Right lobe of liver (tissue), 6 donors: ENCODE data around the gene MARK4. TPM values are rescaled to one million over a fixed set of nuclear protein-coding genes. Genes with fewer than 3 reads are reported as not detected.
A peak's percentile ranks its signal among the peaks of the same experiment; 100 is the strongest.
"Not testable (repeated sequence)": the region's sequence is repeated elsewhere in the genome, so short reads cannot be mapped to it uniquely, and the experiment has no call there.

Experiments
- ATAC-seq, 4 donors: fragments of 200-7000 bp; cut with Tn5 transposase; one replicate each; pipeline ENCODE4 v1.9.1; 2020; ENCODE audit warnings: mild to moderate bottlenecking in 4 of 4, moderate library complexity in 4 of 4
- DNase-seq, 3 donors: peaks; one replicate each; pipeline ENCODE4 v3.0.0-alpha.2; 2020
- H3K27ac ChIP-seq, 3 donors: fragments of 200-600 bp; one replicate each; pipeline ENCODE4 v1.8.0; 2022
- H3K27me3 ChIP-seq, 2 donors: fragments of 200-600 bp; one replicate each; pipeline ENCODE4 v1.8.0; 2022
- H3K36me3 ChIP-seq, 4 donors: fragments of 200-600 bp; sonication (generic) in 1 of 4; one replicate each; pipeline versions ENCODE4 v1.5.1 to v1.8.0; 2017 to 2022; ENCODE audit warnings: control low read depth in 1 of 4
- H3K4me1 ChIP-seq, 4 donors: fragments of 200-600 bp; sonication (generic) in 1 of 4; one replicate each; pipeline versions ENCODE4 v1.5.1 to v1.8.0; 2017 to 2022; ENCODE audit warnings: control low read depth in 1 of 4
- H3K4me3 ChIP-seq, 3 donors: fragments of 200-600 bp; one replicate each; pipeline ENCODE4 v1.8.0; 2022
- H3K9me3 ChIP-seq, 4 donors: fragments of 200-600 bp; sonication (generic) in 1 of 4; one replicate each; pipeline versions ENCODE4 v1.5.1 to v1.8.0; 2017 to 2022; ENCODE audit warnings: control low read depth in 1 of 4
- CTCF ChIP-seq, 4 donors: fragments of 200-600 bp in 3 of 4; fragments of 450-650 bp in 1 of 4; IDR thresholded peaks; one replicate each; pipeline versions ENCODE4 v1.5.1 to v1.8.0; 2016 to 2022; ENCODE audit warnings: antibody characterized with exemption in 4 of 4, mild to moderate bottlenecking in 2 of 4
- POLR2A ChIP-seq: fragments of 450-650 bp; IDR thresholded peaks from one replicate; pipeline ENCODE4 v1.6.1; 2017; ENCODE audit warnings: antibody characterized with exemption, mild to moderate bottlenecking
- WGBS: methylation state at CpG from one replicate; pipeline ENCODE4 v1.1.6; 2018; ENCODE audit warnings: low coverage, low lambda C conversion rate; ENCODE audit not compliant: insufficient coverage; ENCODE audit errors: missing lambda C conversion rate; 5-methylcytosine and 5-hydroxymethylcytosine counted together
- intact Hi-C, 2 donors: fragments of 100-400 bp; cut with DNase I; formaldehyde crosslinking; loops; one replicate each; pipeline versions ENCODE4 v1.11.2 to v1.14.1; 2022
- total RNA-seq, 6 experiments: library from RNA; depleted of rRNA in 2 of 6; stranded (reverse); fragments of >200 nt in 2 of 6; fragmentation: NEBNext Ultra II Directional in 3 of 6; extraction: Animal tissue kit (Norgen Biotek cat#: 25700) in 3 of 6; gene quantifications; one replicate each; pipeline versions ENCODE4 v1.1.0 to v1.2.4, GENCODE V29; 2016 to 2023
- donor health status: DM: no; HTN: yes; CAD: no.
- donor health status: DM: no; HTN: no; CAD: no.
- donor health status: DM: no; HTN: no; CAD: no.
- donor health status: DM: no; HTN: yes; CAD: no.
- donor health status: DM: no; HTN: yes; CAD: no.

MARK4 gene
- total RNA-seq, 6 experiments from 2014 or later, result 14.2 to 23.5 (median 17.5) TPM

DNA sequence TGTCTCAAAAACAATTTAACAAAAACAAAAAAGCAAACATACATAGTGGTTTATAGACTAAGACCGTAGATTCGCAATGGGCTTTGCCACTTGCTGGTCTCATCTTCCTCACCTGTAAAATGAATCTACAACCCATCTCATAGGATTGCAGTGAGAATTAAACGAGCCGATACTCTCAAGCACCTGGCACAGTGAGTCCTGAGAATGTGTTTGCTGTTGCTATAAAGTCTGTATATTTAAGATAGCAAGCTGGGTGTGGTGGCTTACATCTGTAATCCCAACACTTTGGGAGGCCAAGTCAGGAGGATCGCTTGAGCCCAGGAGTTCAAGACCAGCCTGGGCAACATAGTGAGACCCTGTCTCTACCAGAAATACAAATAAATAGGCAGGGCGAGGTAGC lies 28.3 kb upstream of the MARK4 start:
- no peak overlapping the region for H3K4me3 ChIP-seq
- TF ChIP-seq CTCF (IDR thresholded peaks at IDR 0.05), result no peak
- TF ChIP-seq POLR2A, result no peak
- no peak for DNase-seq
- H3K4me1 ChIP-seq, result no peaks in the 10 kb centered on the region
- WGBS, result 85% methylated on average over 5 of the region's 6 CpGs
- H3K27me3 ChIP-seq, result no peaks in the 10 kb centered on the region
- no peak for ATAC-seq
- intact Hi-C loops, result no loop called here
- H3K27ac ChIP-seq, result no peak overlapping the region
- H3K36me3 ChIP-seq, result no peaks in the 10 kb centered on the region
- no peaks in the 10 kb centered on the region for H3K9me3 ChIP-seq

DNA sequence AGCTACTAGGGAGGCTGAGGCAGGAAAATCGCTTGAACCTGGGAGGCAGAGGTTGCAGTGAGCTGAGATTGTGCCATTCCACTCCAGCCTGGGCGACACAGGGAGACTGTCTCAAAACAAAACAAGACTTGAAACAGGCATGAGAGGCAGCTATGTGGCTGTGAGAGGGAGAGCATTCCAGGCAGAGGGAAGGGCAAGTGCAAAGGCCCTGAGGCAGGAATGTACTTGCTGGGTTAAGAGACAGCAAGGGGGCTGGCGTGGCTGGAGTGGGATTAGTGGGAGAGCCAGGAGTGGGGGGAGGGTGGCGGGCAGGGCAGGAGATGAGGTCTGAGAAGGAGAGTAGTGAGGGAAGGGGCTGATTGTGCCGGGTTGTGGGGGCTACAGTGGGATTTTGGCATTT lies 27.2 kb upstream of the MARK4 start:
- TF ChIP-seq CTCF (IDR thresholded peaks at IDR 0.05) (no peak), POLR2A (no peak)
- WGBS, result 85% methylated on average over 5 of the region's 5 CpGs
- DNase-seq, result no peak
- H3K4me3 ChIP-seq, result no peak overlapping the region
- H3K9me3 ChIP-seq, result no peaks in the 10 kb centered on the region
- intact Hi-C loops, result no loop called here
- no peaks in the 10 kb centered on the region for H3K4me1 ChIP-seq
- no peak overlapping the region for H3K27ac ChIP-seq
- H3K27me3 ChIP-seq, result no peaks in the 10 kb centered on the region
- ATAC-seq, result no peak
- no peaks in the 10 kb centered on the region for H3K36me3 ChIP-seq

DNA sequence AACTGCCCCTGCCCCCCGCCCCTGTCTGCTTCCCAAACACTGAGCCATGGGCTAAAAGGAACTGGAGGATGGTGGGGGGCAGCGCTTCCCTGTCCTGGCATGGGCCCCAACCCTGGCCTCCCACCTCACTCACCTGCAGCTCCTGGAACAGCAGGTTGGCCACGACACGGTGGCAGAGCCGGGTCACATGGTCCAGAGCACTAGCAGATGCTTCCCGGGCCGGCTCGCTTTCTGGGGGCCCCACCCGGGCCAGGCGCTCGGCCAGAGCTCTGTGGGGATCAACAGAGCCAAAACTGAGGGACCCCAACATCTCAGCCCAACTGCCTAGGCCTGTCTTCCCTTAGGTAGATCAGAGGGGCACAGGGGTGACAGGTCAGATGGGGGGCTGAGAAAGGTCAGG lies 26.4 kb upstream of the MARK4 start:
- TF ChIP-seq CTCF (IDR thresholded peaks at IDR 0.05), result no peak
- TF ChIP-seq POLR2A, result no peak
- intact Hi-C loops, result no loop called here
- Histone ChIP-seq H3K4me1 (no peaks in the 10 kb centered on the region), H3K27me3 (no peaks in the 10 kb centered on the region), H3K4me3 (no peak overlapping the region), H3K36me3 (no peaks in the 10 kb centered on the region), H3K27ac (no peak overlapping the region), H3K9me3 (no peaks in the 10 kb centered on the region)
- ATAC-seq (peak in 1 of 4 donors; percentile 16), DNase-seq (no peak)
- WGBS, result no CpG with 5 or more reads among the region's 11 CpGs

GRCh38 chr19:45229056-45229455 lies 22.0 kb upstream of the MARK4 start:
- H3K4me1 ChIP-seq, H3K4me3 ChIP-seq, H3K36me3 ChIP-seq, H3K27ac ChIP-seq, ATAC-seq, intact Hi-C loops, DNase-seq, H3K9me3 ChIP-seq, H3K27me3 ChIP-seq: not testable (repeated sequence)
- WGBS, result 72% methylated on average over 2 of the region's 2 CpGs

GRCh38 chr19:45231891-45232290 lies 19.2 kb upstream of the MARK4 start:
- intact Hi-C loops, result no loop called here
- Histone ChIP-seq H3K4me3 (no peak overlapping the region), H3K27ac (no peak overlapping the region), H3K36me3 (no peaks in the 10 kb centered on the region), H3K4me1 (no peaks in the 10 kb centered on the region), H3K9me3 (no peaks in the 10 kb centered on the region), H3K27me3 (no peaks in the 10 kb centered on the region)
- 41% methylated on average over 2 of the region's 3 CpGs for WGBS
- TF ChIP-seq CTCF (IDR thresholded peaks at IDR 0.05), result no peak
- no peak for TF ChIP-seq POLR2A
- ATAC-seq, result peak in 2 of 4 donors; percentile 14
- no peak for DNase-seq
